HEK293 (cell line): ENCODE data around the gene ZNF19.

Source experiments
- CTCF ChIA-PET: fragments of 350-600 bp; formaldehyde crosslinking; extraction: SDS; loops from one replicate; lab custom pipeline; 2021; ENCODE audit warnings: antibody characterized with exemption; lab: Yijun Ruan, JAX
- POLR2A ChIA-PET: fragments of 300-600 bp; formaldehyde crosslinking; extraction: SDS; loops from one replicate; lab custom pipeline; 2020; ENCODE audit warnings: antibody characterized with exemption, inconsistent platforms; lab: Yijun Ruan, JAX
- H3K27ac ChIP-seq: fragments of 200-500 bp; sonication (Bioruptor generic); 2 replicates; pipeline ENCODE4 v1.5.1; 2014; ENCODE audit warnings: low read depth, low read length, control low read depth, inconsistent platforms; ENCODE audit errors: extremely low read depth
- H3K36me3 ChIP-seq, 2 experiments: fragments of 200-500 bp in 1 of 2; sonication (Bioruptor generic) in 1 of 2; 1 replicate in 1 of 2; 2 replicates in 1 of 2; pipeline ENCODE4 v1.5.1; 2014 to 2017; ENCODE audit warnings: inconsistent platforms in 2 of 2, low read length in 2 of 2; ENCODE audit not compliant: control insufficient read depth in 2 of 2, insufficient read depth in 1 of 2
- H3K4me1 ChIP-seq: fragments of 200-500 bp; sonication (Bioruptor generic); 2 replicates; pipeline ENCODE4 v1.5.1; 2014; ENCODE audit warnings: mild to moderate bottlenecking, low read length, inconsistent platforms; ENCODE audit not compliant: control insufficient read depth, insufficient read depth
- H3K4me3 ChIP-seq: 2 replicates; pipeline ENCODE4 v1.5.1; 2011; ENCODE audit warnings: low read depth, mild to moderate bottlenecking, control low read depth, low read length, moderate library complexity
- H3K9me3 ChIP-seq: fragments of 200-500 bp; sonication (Bioruptor generic); 2 replicates; pipeline ENCODE4 v1.5.1; 2014; ENCODE audit warnings: low read depth, low read length, inconsistent platforms; ENCODE audit not compliant: control insufficient read depth, insufficient read depth
- ATF2 ChIP-seq: fragments of 450-650 bp; formaldehyde crosslinking; IDR thresholded peaks from 2 replicates; pipeline ENCODE4 v1.5.1; 2016; ENCODE audit warnings: missing biosample characterization, missing genetic modification characterization, low read depth
- BCL11A ChIP-seq: fragments of 450-650 bp; formaldehyde crosslinking; IDR thresholded peaks from 2 replicates; pipeline ENCODE4 v1.5.1; 2016; ENCODE audit warnings: low read depth, missing biosample characterization, missing genetic modification characterization
- GLI4 ChIP-seq: fragments of 450-650 bp; formaldehyde crosslinking; IDR thresholded peaks from 2 replicates; pipeline ENCODE4 v1.5.1; 2016; ENCODE audit warnings: missing biosample characterization, missing genetic modification characterization
- HOXD13 ChIP-seq: sonication (generic); formaldehyde crosslinking; IDR thresholded peaks from 2 replicates; pipeline ENCODE4 v1.8.0; 2022; ENCODE audit warnings: missing genetic modification reagents, borderline replicate concordance
- INSM2 ChIP-seq: fragments of 450-650 bp; formaldehyde crosslinking; IDR thresholded peaks from 2 replicates; pipeline ENCODE4 v1.5.1; 2016; ENCODE audit warnings: missing biosample characterization, missing genetic modification characterization
- KLF10 ChIP-seq: fragments of 450-650 bp; IDR thresholded peaks from 2 replicates; pipeline ENCODE4 v1.5.1; 2018; ENCODE audit warnings: missing biosample characterization, mild to moderate bottlenecking, missing genetic modification characterization
- MYNN ChIP-seq: fragments of 450-650 bp; formaldehyde crosslinking; IDR thresholded peaks from 2 replicates; pipeline ENCODE4 v1.5.1; 2016; ENCODE audit warnings: missing biosample characterization, missing genetic modification characterization, borderline replicate concordance
- PRDM2 ChIP-seq: fragments of 450-650 bp; formaldehyde crosslinking; IDR thresholded peaks from 2 replicates; pipeline ENCODE4 v1.5.1; 2016; ENCODE audit warnings: missing biosample characterization, missing genetic modification characterization, borderline replicate concordance
- SCRT2 ChIP-seq: fragments of 450-650 bp; formaldehyde crosslinking; IDR thresholded peaks from 2 replicates; pipeline ENCODE4 v1.5.1; 2016; ENCODE audit warnings: missing biosample characterization, missing genetic modification characterization
- SP2 ChIP-seq: fragments of 450-650 bp; formaldehyde crosslinking; IDR thresholded peaks from 2 replicates; pipeline ENCODE4 v1.5.1; 2016; ENCODE audit warnings: missing biosample characterization, missing genetic modification characterization
- SP3 ChIP-seq: fragments of 450-650 bp; formaldehyde crosslinking; IDR thresholded peaks from 2 replicates; pipeline ENCODE4 v1.5.1; 2016; ENCODE audit warnings: missing biosample characterization, missing genetic modification characterization
- ZBTB6 ChIP-seq: fragments of 450-650 bp; formaldehyde crosslinking; IDR thresholded peaks from 2 replicates; pipeline ENCODE4 v1.5.1; 2017; ENCODE audit warnings: missing biosample characterization, missing genetic modification characterization
- ZEB2 ChIP-seq: fragments of 450-650 bp; formaldehyde crosslinking; IDR thresholded peaks from 2 replicates; pipeline ENCODE4 v1.5.1; 2016; ENCODE audit warnings: missing biosample characterization, missing genetic modification characterization
- ZNF10 ChIP-seq: fragments of 450-650 bp; formaldehyde crosslinking; IDR thresholded peaks from 2 replicates; pipeline ENCODE4 v1.5.1; 2017; ENCODE audit warnings: missing biosample characterization, missing genetic modification characterization
- ZNF211 ChIP-seq: fragments of 450-650 bp; formaldehyde crosslinking; IDR thresholded peaks from 2 replicates; pipeline ENCODE4 v1.5.1; 2016; ENCODE audit warnings: low read depth, missing biosample characterization, missing genetic modification characterization
- ZNF362 ChIP-seq: fragments of 450-650 bp; formaldehyde crosslinking; IDR thresholded peaks from 2 replicates; pipeline ENCODE4 v1.5.1; 2016; ENCODE audit warnings: missing biosample characterization, missing genetic modification characterization
- ZNF48 ChIP-seq: fragments of 450-650 bp; formaldehyde crosslinking; IDR thresholded peaks from 2 replicates; pipeline ENCODE4 v1.5.1; 2016; ENCODE audit warnings: missing biosample characterization, missing genetic modification characterization
- ZNF645 ChIP-seq: fragments of 450-650 bp; formaldehyde crosslinking; IDR thresholded peaks from 2 replicates; pipeline ENCODE4; 2016; ENCODE audit warnings: missing biosample characterization, missing genetic modification characterization
- ZNF677 ChIP-seq: fragments of 450-650 bp; IDR thresholded peaks from 2 replicates; pipeline ENCODE4 v1.5.0; 2018; ENCODE audit warnings: missing biosample characterization, mild to moderate bottlenecking, missing genetic modification characterization, moderate library complexity
- ZNF747 ChIP-seq: fragments of 450-650 bp; formaldehyde crosslinking; IDR thresholded peaks from 2 replicates; pipeline ENCODE4 v1.5.1; 2016; ENCODE audit warnings: missing biosample characterization, missing genetic modification characterization
- ZNF777 ChIP-seq: fragments of 450-650 bp; formaldehyde crosslinking; IDR thresholded peaks from 2 replicates; pipeline ENCODE4 v1.5.1; 2017; ENCODE audit warnings: missing biosample characterization, missing genetic modification characterization, borderline replicate concordance
- ZNF785 ChIP-seq: fragments of 450-650 bp; formaldehyde crosslinking; IDR thresholded peaks from 2 replicates; pipeline ENCODE4 v1.5.1; 2016; ENCODE audit warnings: missing biosample characterization, missing genetic modification characterization
- ZNF791 ChIP-seq: fragments of 450-650 bp; formaldehyde crosslinking; IDR thresholded peaks from 2 replicates; pipeline ENCODE4 v1.5.1; 2016; ENCODE audit warnings: missing biosample characterization, missing genetic modification characterization
- ZSCAN16 ChIP-seq: fragments of 450-650 bp; formaldehyde crosslinking; IDR thresholded peaks from 2 replicates; pipeline ENCODE4 v1.5.1; 2016; ENCODE audit warnings: missing biosample characterization, missing genetic modification characterization

Gene ZNF19

GRCh38 chr16:71484006-71484893 is 4.9 kb downstream of the ZNF19 start:
- POLR2A ChIA-PET, result interaction anchor here (1.4 to 1.6 kb wide), 2 partner anchors 22 to 58 kb away, joined by 8 to 16 read pairs; partner anchors contain the start of gene ZNF23
- Histone ChIP-seq H3K9me3 (no peaks in the 10 kb centered on the region), H3K27ac (peak overlapping the region; percentile 58; the same call in 1 of the 2 replicates), H3K4me3 (peak overlapping the region; percentile 59), H3K4me1 (no peaks in the 10 kb centered on the region), H3K36me3 (no peaks in the 10 kb centered on the region)
- CTCF ChIA-PET, result interaction anchor here (0.5 to 1.3 kb wide), 2 partner anchors 127 to 939 kb away, joined by 3 to 5 read pairs; no protein-coding TSS in a partner anchor
- TF ChIP-seq ATF2 (tag by site-specific recombination) (no peak; the same call in 1 of the 2 replicates), SCRT2 (tag by site-specific recombination) (no peak), ZBTB6 (tag by site-specific recombination) (0 out of 2 replicates have a peak, but pooled peaks have one; percentile 4), ZEB2 (tag by site-specific recombination) (peak; percentile 33; the same call in 1 of the 2 replicates), SP3 (tag by site-specific recombination) (peak; percentile 70), BCL11A (tag by site-specific recombination) (no peak), SP2 (peak; percentile 77), PRDM2 (tag by site-specific recombination) (no peak), ZNF677 (no peak), ZNF362 (tag by site-specific recombination) (no peak), INSM2 (tag by site-specific recombination) (no peak), ZNF10 (tag by site-specific recombination) (no peak), ZNF211 (tag by site-specific recombination) (no peak), ZNF645 (no peak), MYNN (no peak), ZNF791 (tag by site-specific recombination) (no peak), ZSCAN16 (no peak), HOXD13 (CRISPR knock-in tag) (no peak), KLF10 (tag by site-specific recombination) (no peak), ZNF747 (no peak), GLI4 (tag by site-specific recombination) (no peak), ZNF777 (tag by site-specific recombination) (0 out of 2 replicates have a peak, but pooled peaks have one; percentile 28), ZNF785 (no peak), ZNF48 (no peak)
